ENCODE measurements around the gene FSIP1.

GRCh38 chr15:39752246-39752645, 30.4 kb downstream of the FSIP1 start:
- TF ChIP-seq CTCF (IDR thresholded peaks at IDR 0.05) = no peak
- no peak for TF ChIP-seq POLR2A (IDR thresholded peaks at IDR 0.05)

All from lower leg skin (tissue), 3 donors.